ENCODE results near the gene ZFP36L1.
A peak's percentile ranks its signal among the peaks of the same experiment; 100 is the strongest.

Gene ZFP36L1

DNA sequence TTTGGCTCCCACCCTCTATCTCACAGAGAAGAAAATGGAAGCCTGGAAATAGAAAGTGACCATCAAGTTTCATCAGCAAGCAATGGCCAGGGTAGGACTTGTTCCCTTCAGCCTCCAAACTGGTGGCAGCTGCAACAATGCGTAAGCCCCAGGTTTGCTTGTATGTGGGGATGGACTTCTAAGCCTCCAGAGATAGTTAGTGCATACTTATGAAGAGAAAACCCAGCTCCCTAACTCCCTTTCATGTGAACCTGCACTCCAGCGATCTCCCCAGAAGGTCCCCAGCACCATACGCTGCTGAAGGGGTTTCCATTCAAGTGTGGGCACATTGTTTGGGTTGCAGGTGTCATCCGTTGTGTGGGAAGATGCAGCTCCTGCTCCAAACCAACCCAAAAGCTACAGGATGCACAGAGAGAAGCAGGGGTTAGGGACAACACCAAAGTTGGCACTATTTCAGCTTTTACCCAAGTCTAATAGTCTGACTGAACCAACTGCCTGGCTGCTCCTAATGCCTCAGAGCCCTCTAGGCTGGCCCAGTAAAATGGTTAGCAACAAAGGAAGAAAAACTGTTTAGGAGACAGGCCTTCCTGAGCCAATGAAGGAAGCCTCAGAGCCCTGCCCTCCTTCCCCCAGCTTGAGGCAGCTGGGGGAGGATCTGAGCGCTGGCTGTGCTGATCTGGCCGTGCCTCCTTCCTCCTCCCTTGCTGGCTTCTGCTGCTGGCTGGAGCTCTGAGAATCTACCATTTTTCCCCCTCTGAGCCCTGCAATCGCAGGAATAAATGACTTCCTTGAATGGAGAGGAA lies 12.3 kb downstream of the ZFP36L1 start:
- peaks cover 0 to 1% (median 0%) of the 10 kb centered on the region in 5 experiments for H3K9me3 ChIP-seq (ENCODE audit: control extremely low read depth in 1 of 5, control insufficient read depth in 4 of 5, insufficient read depth in 2 of 5, low read depth in 1 of 5, low read length in 4 of 5)
- H3K27ac ChIP-seq (ENCODE audit: insufficient read depth in 1 of 2, low read depth in 1 of 2, low read length in 2 of 2, poor library complexity in 1 of 2, severe bottlenecking in 2 of 2) = peak overlapping the region in 1 of 2 experiments; percentile 54
- WGBS (ENCODE audit: insufficient coverage) = 89% methylated on average over 3 of the region's 7 CpGs
- H3K27me3 ChIP-seq (replicated peaks in 2 of 5; ENCODE audit: control insufficient read depth in 4 of 5, insufficient read depth in 5 of 5, low read length in 4 of 5) = no peaks in the 10 kb centered on the region
- DNase-seq = peak in 2 of 3 donors; percentile 65 to 76
- POLR2A ChIA-PET = no interaction called here
- H3K4me3 ChIP-seq (ENCODE audit: control insufficient read depth in 1 of 7, extremely low read depth in 1 of 7, insufficient read depth in 4 of 7, low read depth in 2 of 7, low read length in 6 of 7) = peak overlapping the region in 1 of 7 experiments; percentile 19
- CTCF ChIA-PET = interaction anchor here (0.8 to 4.5 kb wide), 8 partner anchors 10 to 379 kb away, joined by 3 to 23 read pairs (median 3); no protein-coding TSS in a partner anchor
- peaks cover 5 to 42% (median 30%) of the 10 kb centered on the region in 4 experiments for H3K4me1 ChIP-seq (ENCODE audit: control extremely low read depth in 1 of 4, control insufficient read depth in 4 of 4, insufficient read depth in 4 of 4, low read length in 3 of 4)
- H3K36me3 ChIP-seq (ENCODE audit: control insufficient read depth in 4 of 4, insufficient read depth in 4 of 4, low read length in 3 of 4) = no peaks in the 10 kb centered on the region

DNA sequence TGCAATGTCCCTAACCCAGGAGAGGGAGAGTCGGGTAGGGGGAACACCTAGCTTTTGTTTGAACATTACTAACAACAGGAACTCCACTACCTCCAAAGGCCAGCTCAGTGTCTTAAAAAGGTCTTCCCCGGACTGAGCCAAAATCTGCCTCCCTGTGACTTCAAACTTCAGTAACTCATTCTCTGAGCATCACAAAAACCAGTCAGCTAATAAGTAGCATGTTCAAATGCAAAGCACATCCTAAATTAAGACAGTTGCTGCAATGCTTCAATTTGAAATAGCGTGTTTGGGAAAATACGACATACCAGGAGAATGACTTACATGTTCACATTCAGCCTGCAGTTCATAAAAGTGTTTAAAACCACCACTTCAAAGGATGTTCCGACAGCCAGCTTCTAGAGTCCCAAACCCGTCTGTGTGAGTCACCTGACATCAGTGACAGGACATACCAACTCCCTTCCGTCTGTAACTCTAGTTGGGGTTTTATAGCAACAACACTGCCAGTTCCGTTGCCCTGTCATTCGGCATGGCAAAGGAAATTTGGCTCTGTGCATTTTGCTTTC lies 13.0 kb downstream of the ZFP36L1 start:
- Histone ChIP-seq H3K4me3 (ENCODE audit: control insufficient read depth in 1 of 7, extremely low read depth in 1 of 7, insufficient read depth in 4 of 7, low read depth in 2 of 7, low read length in 6 of 7) (no peak overlapping the region), H3K36me3 (ENCODE audit: control insufficient read depth in 4 of 4, insufficient read depth in 4 of 4, low read length in 3 of 4) (no peaks in the 10 kb centered on the region), H3K9me3 (ENCODE audit: control extremely low read depth in 1 of 5, control insufficient read depth in 4 of 5, insufficient read depth in 2 of 5, low read depth in 1 of 5, low read length in 4 of 5) (peaks cover 0 to 6% (median 3%) of the 10 kb centered on the region in 5 experiments), H3K27me3 (replicated peaks in 2 of 5; ENCODE audit: control insufficient read depth in 4 of 5, insufficient read depth in 5 of 5, low read length in 4 of 5) (no peaks in the 10 kb centered on the region), H3K4me1 (ENCODE audit: control extremely low read depth in 1 of 4, control insufficient read depth in 4 of 4, insufficient read depth in 4 of 4, low read length in 3 of 4) (peaks cover 5 to 44% (median 30%) of the 10 kb centered on the region in 4 experiments), H3K27ac (ENCODE audit: insufficient read depth in 1 of 2, low read depth in 1 of 2, low read length in 2 of 2, poor library complexity in 1 of 2, severe bottlenecking in 2 of 2) (no peak overlapping the region)
- ChIA-PET POLR2A (no interaction called here), CTCF (interaction anchor here (0.6 to 4.5 kb wide), 6 partner anchors 11 to 529 kb away, joined by 3 to 23 read pairs (median 3); no protein-coding TSS in a partner anchor)
- DNase-seq = peak in 2 of 3 donors; percentile 63 to 80
- WGBS (ENCODE audit: insufficient coverage) = 72% methylated on average over 4 of the region's 9 CpGs

DNA sequence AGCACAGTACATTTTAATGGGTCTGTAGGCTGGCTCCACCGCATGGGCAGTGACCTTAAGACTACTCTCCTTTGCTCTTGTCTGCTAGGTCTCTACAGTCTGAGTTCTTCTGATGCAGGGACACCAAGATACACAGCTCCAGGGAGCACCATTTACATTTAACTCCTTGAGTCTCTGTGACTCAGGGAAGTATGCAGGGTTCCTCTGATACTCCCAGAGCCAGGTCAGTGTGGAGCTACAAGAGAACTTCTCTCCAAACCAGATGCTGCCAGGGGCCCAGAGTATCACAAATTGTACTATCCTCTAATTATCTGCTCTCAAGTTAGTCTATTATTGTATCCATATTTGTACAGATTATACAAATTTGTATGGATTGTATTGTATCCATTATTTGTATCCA lies 15.2 kb downstream of the ZFP36L1 start:
- Histone ChIP-seq H3K4me1 (ENCODE audit: control extremely low read depth in 1 of 4, control insufficient read depth in 4 of 4, insufficient read depth in 4 of 4, low read length in 3 of 4) (peaks cover 5 to 47% (median 34%) of the 10 kb centered on the region in 4 experiments), H3K36me3 (ENCODE audit: control insufficient read depth in 4 of 4, insufficient read depth in 4 of 4, low read length in 3 of 4) (no peaks in the 10 kb centered on the region), H3K27me3 (replicated peaks in 2 of 5; ENCODE audit: control insufficient read depth in 4 of 5, insufficient read depth in 5 of 5, low read length in 4 of 5) (no peaks in the 10 kb centered on the region), H3K9me3 (ENCODE audit: control extremely low read depth in 1 of 5, control insufficient read depth in 4 of 5, insufficient read depth in 2 of 5, low read depth in 1 of 5, low read length in 4 of 5) (peaks cover 0 to 6% (median 3%) of the 10 kb centered on the region in 5 experiments), H3K27ac (ENCODE audit: insufficient read depth in 1 of 2, low read depth in 1 of 2, low read length in 2 of 2, poor library complexity in 1 of 2, severe bottlenecking in 2 of 2) (no peak overlapping the region), H3K4me3 (ENCODE audit: control insufficient read depth in 1 of 7, extremely low read depth in 1 of 7, insufficient read depth in 4 of 7, low read depth in 2 of 7, low read length in 6 of 7) (no peak overlapping the region)
- DNase-seq = no peak
- WGBS (ENCODE audit: insufficient coverage) = no CpG with 5 or more reads among the region's 1 CpG
- POLR2A ChIA-PET = no interaction called here
- CTCF ChIA-PET = interaction anchor here (0.6 to 1.3 kb wide), 4 partner anchors 11 to 120 kb away, joined by 3 to 4 read pairs (median 3); no protein-coding TSS in a partner anchor

DNA sequence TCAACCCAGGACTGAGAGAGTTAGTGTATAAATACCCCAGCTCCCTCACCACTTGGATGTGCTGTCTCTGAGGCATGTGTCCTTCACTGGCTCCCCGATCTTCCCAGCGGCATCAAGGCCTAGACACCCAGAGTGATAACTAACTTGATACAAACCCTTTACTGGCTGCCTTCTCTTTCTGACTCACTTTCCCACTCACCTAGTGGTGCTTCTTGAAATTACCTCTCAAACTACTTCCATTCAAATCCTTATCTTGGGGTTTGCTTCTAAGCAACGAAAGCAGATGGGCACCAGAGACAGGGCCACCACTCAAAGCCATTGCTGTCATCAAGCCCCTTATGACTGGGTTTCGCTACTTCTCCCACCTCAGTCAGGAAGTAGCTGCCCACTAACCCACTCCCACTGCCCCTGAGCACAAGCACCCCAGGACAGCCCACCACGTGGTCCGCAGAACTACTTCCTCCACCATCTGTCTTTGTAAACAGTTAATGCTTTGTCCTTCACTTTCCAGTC lies 17.2 kb downstream of the ZFP36L1 start:
- Histone ChIP-seq H3K27ac (ENCODE audit: insufficient read depth in 1 of 2, low read depth in 1 of 2, low read length in 2 of 2, poor library complexity in 1 of 2, severe bottlenecking in 2 of 2) (no peak overlapping the region), H3K4me3 (ENCODE audit: control insufficient read depth in 1 of 7, extremely low read depth in 1 of 7, insufficient read depth in 4 of 7, low read depth in 2 of 7, low read length in 6 of 7) (no peak overlapping the region), H3K36me3 (ENCODE audit: control insufficient read depth in 4 of 4, insufficient read depth in 4 of 4, low read length in 3 of 4) (no peaks in the 10 kb centered on the region), H3K9me3 (ENCODE audit: control extremely low read depth in 1 of 5, control insufficient read depth in 4 of 5, insufficient read depth in 2 of 5, low read depth in 1 of 5, low read length in 4 of 5) (peaks cover 0 to 6% (median 3%) of the 10 kb centered on the region in 5 experiments), H3K4me1 (ENCODE audit: control extremely low read depth in 1 of 4, control insufficient read depth in 4 of 4, insufficient read depth in 4 of 4, low read length in 3 of 4) (peaks cover 8 to 47% (median 39%) of the 10 kb centered on the region in 4 experiments), H3K27me3 (replicated peaks in 2 of 5; ENCODE audit: control insufficient read depth in 4 of 5, insufficient read depth in 5 of 5, low read length in 4 of 5) (no peaks in the 10 kb centered on the region)
- CTCF ChIA-PET = interaction anchor here (1.0 to 1.9 kb wide), 5 partner anchors 10 to 525 kb away, joined by 3 to 5 read pairs (median 4); no protein-coding TSS in a partner anchor
- WGBS (ENCODE audit: insufficient coverage) = 79% methylated on average over 5 of the region's 6 CpGs
- POLR2A ChIA-PET = no interaction called here
- peak in 1 of 3 donors; percentile 51 for DNase-seq

DNA sequence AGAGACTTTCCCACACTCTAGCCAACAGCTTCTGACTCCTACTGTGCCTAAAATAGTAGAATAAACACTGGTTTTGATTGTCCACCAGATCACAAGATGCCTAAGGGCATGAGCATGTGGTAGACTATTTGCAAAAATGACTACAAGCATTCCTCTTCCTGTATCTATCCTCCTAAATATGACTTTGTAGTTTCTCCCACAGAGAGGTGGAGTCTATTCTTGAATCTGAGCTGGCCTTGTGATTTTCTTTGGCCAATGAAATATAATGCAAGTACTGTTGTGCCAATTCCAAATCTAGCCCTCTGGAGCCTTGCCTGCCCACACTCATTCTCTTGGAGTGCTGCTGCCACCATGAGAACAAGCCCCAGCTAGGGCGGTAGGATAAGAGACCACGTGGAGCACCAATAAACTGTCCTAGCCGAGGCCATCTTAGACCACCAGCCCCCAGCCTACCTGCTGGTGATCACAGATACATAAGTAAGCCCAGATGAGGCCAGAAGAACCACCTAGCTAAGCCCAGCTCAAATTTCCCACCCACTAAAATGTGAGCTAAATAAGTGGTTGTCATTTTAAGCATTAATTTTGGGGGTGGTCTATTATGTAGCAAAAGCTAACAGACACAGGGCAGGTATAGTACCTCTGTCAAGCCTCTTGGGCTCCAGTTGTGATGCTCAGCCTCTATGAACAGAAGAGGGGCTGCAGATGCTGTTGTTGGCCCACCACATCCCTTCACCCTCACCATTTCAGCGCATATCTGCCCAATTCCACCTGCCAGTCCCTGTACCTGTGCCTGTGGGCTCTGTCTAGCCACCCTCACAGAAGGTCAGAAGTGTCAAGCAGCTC lies 17.9 kb downstream of the ZFP36L1 start:
- H3K9me3 ChIP-seq (ENCODE audit: control extremely low read depth in 1 of 5, control insufficient read depth in 4 of 5, insufficient read depth in 2 of 5, low read depth in 1 of 5, low read length in 4 of 5) = peaks cover 0 to 6% (median 3%) of the 10 kb centered on the region in 5 experiments
- no peak overlapping the region for H3K27ac ChIP-seq (ENCODE audit: insufficient read depth in 1 of 2, low read depth in 1 of 2, low read length in 2 of 2, poor library complexity in 1 of 2, severe bottlenecking in 2 of 2)
- no peaks in the 10 kb centered on the region for H3K36me3 ChIP-seq (ENCODE audit: control insufficient read depth in 4 of 4, insufficient read depth in 4 of 4, low read length in 3 of 4)
- ChIA-PET POLR2A (no interaction called here), CTCF (interaction anchor here (1.0 to 1.9 kb wide), 7 partner anchors 10 to 524 kb away, joined by 3 to 5 read pairs (median 4); no protein-coding TSS in a partner anchor)
- H3K4me3 ChIP-seq (ENCODE audit: control insufficient read depth in 1 of 7, extremely low read depth in 1 of 7, insufficient read depth in 4 of 7, low read depth in 2 of 7, low read length in 6 of 7) = no peak overlapping the region
- no peak for DNase-seq
- H3K27me3 ChIP-seq (replicated peaks in 2 of 5; ENCODE audit: control insufficient read depth in 4 of 5, insufficient read depth in 5 of 5, low read length in 4 of 5) = no peaks in the 10 kb centered on the region
- peaks cover 8 to 42% (median 34%) of the 10 kb centered on the region in 4 experiments for H3K4me1 ChIP-seq (ENCODE audit: control extremely low read depth in 1 of 4, control insufficient read depth in 4 of 4, insufficient read depth in 4 of 4, low read length in 3 of 4)
- 80% methylated on average over 1 of the region's 4 CpGs for WGBS (ENCODE audit: insufficient coverage)

DNA sequence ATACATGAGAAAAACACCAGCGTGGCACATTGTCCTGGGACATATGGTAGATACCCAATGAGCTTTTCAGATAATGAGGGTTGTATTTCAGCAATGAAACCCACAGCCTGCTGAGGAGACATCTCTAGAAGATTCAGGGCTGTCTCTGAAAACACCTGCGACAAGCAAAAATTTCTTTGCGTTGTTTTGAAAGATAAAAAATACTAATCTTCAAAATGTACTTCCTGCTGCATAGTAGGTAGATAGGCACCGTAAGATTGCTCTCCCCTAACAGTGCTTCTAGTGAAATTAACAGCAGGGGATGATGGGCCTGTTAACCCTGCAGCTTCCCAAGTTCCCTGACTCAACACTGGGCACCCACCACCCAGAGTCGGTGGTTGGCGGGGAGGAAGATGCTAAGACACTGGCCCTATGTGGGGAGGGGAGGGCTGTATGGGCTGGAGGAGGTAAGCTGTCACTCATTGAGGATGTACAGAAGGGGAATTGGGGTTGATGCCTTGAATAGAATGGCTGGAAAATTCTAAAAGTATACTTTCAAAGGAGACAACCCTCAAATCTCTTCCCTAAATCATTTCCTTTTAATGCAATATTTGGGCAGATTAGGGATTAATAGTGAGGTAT lies 20.0 kb downstream of the ZFP36L1 start:
- no peaks in the 10 kb centered on the region for H3K27me3 ChIP-seq (replicated peaks in 2 of 5; ENCODE audit: control insufficient read depth in 4 of 5, insufficient read depth in 5 of 5, low read length in 4 of 5)
- no peak overlapping the region for H3K27ac ChIP-seq (ENCODE audit: insufficient read depth in 1 of 2, low read depth in 1 of 2, low read length in 2 of 2, poor library complexity in 1 of 2, severe bottlenecking in 2 of 2)
- ChIA-PET CTCF (interaction anchor here (0.9 to 3.3 kb wide), 5 partner anchors 10 to 18 kb away, joined by 3 to 14 read pairs (median 4); no protein-coding TSS in a partner anchor), POLR2A (interaction anchor here (0.7 kb wide), 1 partner anchor 383 kb away, joined by 3 read pairs; no protein-coding TSS in a partner anchor)
- H3K36me3 ChIP-seq (ENCODE audit: control insufficient read depth in 4 of 4, insufficient read depth in 4 of 4, low read length in 3 of 4) = no peaks in the 10 kb centered on the region
- no peak overlapping the region for H3K4me3 ChIP-seq (ENCODE audit: control insufficient read depth in 1 of 7, extremely low read depth in 1 of 7, insufficient read depth in 4 of 7, low read depth in 2 of 7, low read length in 6 of 7)
- H3K9me3 ChIP-seq (ENCODE audit: control extremely low read depth in 1 of 5, control insufficient read depth in 4 of 5, insufficient read depth in 2 of 5, low read depth in 1 of 5, low read length in 4 of 5) = peaks cover 0 to 6% (median 3%) of the 10 kb centered on the region in 5 experiments
- DNase-seq = no peak
- 63% methylated on average over 2 of the region's 6 CpGs for WGBS (ENCODE audit: insufficient coverage)
- peaks cover 8 to 38% (median 30%) of the 10 kb centered on the region in 4 experiments for H3K4me1 ChIP-seq (ENCODE audit: control extremely low read depth in 1 of 4, control insufficient read depth in 4 of 4, insufficient read depth in 4 of 4, low read length in 3 of 4)
